ENCODE data around the gene SPTBN4. TPM values are rescaled to one million over a fixed set of nuclear protein-coding genes. Genes with fewer than 3 reads are reported as not detected.
A peak's percentile ranks its signal among the peaks of the same experiment; 100 is the strongest.

Gene SPTBN4
- total and polyA plus RNA-seq, 10 of the 15 experiments (the other 5 are each of a cell fraction or from before 2014, with no cell fraction given) = 0.04 to 1.1 (median 0.34) TPM; not detected in 1

DNA sequence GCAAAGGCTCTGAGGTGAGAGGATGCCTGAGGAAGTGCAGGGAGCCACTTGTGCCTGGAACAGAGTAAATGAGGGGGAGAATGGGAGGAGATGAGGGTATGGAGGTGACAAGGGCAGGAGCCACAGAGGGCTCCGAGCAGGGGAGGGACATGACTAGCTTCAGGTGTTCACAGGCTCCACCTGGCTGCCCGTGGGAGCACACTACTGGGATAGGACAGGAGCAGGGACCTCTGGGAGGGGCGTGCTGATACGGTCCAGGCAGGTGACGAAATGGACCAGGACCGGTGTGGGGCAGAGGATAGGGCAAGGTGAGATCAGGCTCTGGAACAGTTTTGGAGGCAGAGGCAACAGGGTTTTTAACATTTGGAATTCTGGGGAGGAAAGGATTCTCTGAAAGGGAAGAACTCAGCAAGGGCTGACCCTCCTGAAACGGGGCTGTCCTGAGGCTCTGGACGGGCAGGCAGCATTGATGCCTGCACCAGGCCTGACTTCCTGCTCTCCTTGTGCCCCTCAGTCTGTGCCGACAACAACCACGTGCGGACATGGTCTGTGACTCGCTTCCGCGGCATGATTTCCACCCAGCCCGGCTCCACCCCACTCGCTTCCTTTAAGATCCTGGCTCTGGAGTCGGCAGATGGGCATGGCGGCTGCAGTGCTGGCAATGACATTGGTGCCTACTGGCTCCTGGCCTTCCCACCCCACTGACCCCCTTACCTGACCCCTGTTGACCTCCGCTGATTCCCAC, 121.5 kb downstream of the SPTBN4 start (continued):
- TF ChIP-seq, protein P1, sequence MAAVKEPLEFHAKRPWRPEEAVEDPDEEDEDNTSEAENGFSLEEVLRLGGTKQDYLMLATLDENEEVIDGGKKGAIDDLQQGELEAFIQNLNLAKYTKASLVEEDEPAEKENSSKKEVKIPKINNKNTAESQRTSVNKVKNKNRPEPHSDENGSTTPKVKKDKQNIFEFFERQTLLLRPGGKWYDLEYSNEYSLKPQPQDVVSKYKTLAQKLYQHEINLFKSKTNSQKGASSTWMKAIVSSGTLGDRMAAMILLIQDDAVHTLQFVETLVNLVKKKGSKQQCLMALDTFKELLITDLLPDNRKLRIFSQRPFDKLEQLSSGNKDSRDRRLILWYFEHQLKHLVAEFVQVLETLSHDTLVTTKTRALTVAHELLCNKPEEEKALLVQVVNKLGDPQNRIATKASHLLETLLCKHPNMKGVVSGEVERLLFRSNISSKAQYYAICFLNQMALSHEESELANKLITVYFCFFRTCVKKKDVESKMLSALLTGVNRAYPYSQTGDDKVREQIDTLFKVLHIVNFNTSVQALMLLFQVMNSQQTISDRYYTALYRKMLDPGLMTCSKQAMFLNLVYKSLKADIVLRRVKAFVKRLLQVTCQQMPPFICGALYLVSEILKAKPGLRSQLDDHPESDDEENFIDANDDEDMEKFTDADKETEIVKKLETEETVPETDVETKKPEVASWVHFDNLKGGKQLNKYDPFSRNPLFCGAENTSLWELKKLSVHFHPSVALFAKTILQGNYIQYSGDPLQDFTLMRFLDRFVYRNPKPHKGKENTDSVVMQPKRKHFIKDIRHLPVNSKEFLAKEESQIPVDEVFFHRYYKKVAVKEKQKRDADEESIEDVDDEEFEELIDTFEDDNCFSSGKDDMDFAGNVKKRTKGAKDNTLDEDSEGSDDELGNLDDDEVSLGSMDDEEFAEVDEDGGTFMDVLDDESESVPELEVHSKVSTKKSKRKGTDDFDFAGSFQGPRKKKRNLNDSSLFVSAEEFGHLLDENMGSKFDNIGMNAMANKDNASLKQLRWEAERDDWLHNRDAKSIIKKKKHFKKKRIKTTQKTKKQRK (IDR thresholded peaks at IDR 0.05; ENCODE audit: low read depth, low read length) = no peak

DNA sequence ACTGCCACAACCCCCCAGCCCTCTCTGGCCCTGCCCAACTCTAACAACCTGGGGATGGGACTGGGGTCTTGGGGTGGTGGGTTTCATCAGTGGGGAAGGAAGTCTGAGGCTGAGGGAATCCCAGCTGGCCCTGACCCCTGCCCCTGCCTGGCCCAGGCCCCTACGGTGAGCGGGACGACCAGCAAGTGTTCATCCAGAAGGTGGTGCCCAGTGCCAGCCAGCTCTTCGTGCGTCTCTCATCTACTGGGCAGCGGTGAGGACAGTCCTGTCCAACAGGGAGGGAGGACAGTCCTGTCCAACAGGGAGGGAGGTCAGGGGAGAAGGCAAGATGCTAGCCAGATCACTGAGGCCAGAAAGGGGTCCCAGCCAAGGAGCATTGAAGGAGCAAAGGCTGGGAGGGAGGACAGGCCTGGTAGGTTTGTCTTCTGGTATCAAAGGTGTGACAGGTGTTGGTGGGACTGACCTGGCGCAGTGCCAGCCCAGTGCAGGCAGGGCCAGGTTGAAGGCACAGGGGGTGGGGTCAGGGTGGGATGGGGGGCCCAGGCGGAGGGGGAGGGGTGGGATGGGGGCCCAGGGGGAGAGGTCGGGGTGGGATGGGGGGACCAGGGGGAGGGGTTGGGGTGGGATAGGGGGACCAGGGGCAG, 122.2 kb downstream of the SPTBN4 start:
- Histone ChIP-seq H3K4me3 (no peak overlapping the region), H3K27ac (ENCODE audit: control insufficient read depth, insufficient read depth) (no peak overlapping the region), H3K4me1 (ENCODE audit: control insufficient read depth, insufficient read depth, low read length) (peaks cover 6% of the 10 kb centered on the region), H2AFZ (ENCODE audit: control insufficient read depth, low read depth, low read length) (no peak overlapping the region), H3K79me2 (ENCODE audit: control insufficient read depth, insufficient read depth, low read length) (no peaks in the 10 kb centered on the region), H3K9ac (ENCODE audit: control insufficient read depth, insufficient read depth, low read length) (no peak overlapping the region), H3K9me3 (replicated peaks; ENCODE audit: control insufficient read depth, insufficient read depth, low read length) (no peaks in the 10 kb centered on the region), H3K4me2 (ENCODE audit: control insufficient read depth, insufficient read depth) (no peak overlapping the region), H4K20me1 (ENCODE audit: control insufficient read depth, insufficient read depth) (no peaks in the 10 kb centered on the region), H3K36me3 (ENCODE audit: control insufficient read depth in 2 of 2, insufficient read depth in 2 of 2, low read length in 1 of 2) (peaks cover 0 to 7% of the 10 kb centered on the region in 2 experiments; a peak in 3 of 4 replicates), H3K27me3 (replicated peaks in 1 of 2; ENCODE audit: control insufficient read depth in 2 of 2, insufficient read depth in 2 of 2, low read length in 1 of 2) (no peaks in the 10 kb centered on the region)
- ChIA-PET CTCF (no interaction called here), RAD21 (ENCODE audit: unreplicated experiment) (no interaction called here), SMC1A (ENCODE audit: uncharacterized antibody, unreplicated experiment) (no interaction called here), POLR2A (no interaction called here)
- ATAC-seq = no peak
- no peak for TF ChIP-seq TCF12 (IDR thresholded peaks at IDR 0.05; ENCODE audit: low read depth, low read length)
- TF ChIP-seq POLR2A (IDR thresholded peaks at IDR 0.05; ENCODE audit: low read depth, low read length) = peak; percentile 23; the same call in 1 of the 2 replicates
- 87% methylated on average over 7 of the region's 9 CpGs for WGBS (ENCODE audit: insufficient coverage, insufficient replicate concordance, low lambda C conversion rate, missing lambda C conversion rate)
- FAIRE-seq = no peak
- no peak for DNase-seq (ENCODE audit: low read depth, low spot score)
- no TSS peak for BruUV-seq (replicated peaks)
- intact Hi-C loops (cut with micrococcal nuclease; ENCODE audit: unreplicated experiment) (no loop called here), in situ Hi-C loops (cut with MboI) (no loop called here)
